Transverse colon (tissue), 1 donor: ENCODE results near the gene GLIS2.

Experiments
- EP300 ChIP-seq: sonication (generic); formaldehyde crosslinking; IDR thresholded peaks from one replicate; pipeline ENCODE4 v1.6.1; 2017; ENCODE audit warnings: antibody characterized with exemption, low read depth
- POLR2A ChIP-seq: fragments of 450-650 bp; IDR thresholded peaks from one replicate; pipeline ENCODE4 v1.6.1; 2016; ENCODE audit warnings: antibody characterized with exemption, mild to moderate bottlenecking, moderate library complexity

DNA sequence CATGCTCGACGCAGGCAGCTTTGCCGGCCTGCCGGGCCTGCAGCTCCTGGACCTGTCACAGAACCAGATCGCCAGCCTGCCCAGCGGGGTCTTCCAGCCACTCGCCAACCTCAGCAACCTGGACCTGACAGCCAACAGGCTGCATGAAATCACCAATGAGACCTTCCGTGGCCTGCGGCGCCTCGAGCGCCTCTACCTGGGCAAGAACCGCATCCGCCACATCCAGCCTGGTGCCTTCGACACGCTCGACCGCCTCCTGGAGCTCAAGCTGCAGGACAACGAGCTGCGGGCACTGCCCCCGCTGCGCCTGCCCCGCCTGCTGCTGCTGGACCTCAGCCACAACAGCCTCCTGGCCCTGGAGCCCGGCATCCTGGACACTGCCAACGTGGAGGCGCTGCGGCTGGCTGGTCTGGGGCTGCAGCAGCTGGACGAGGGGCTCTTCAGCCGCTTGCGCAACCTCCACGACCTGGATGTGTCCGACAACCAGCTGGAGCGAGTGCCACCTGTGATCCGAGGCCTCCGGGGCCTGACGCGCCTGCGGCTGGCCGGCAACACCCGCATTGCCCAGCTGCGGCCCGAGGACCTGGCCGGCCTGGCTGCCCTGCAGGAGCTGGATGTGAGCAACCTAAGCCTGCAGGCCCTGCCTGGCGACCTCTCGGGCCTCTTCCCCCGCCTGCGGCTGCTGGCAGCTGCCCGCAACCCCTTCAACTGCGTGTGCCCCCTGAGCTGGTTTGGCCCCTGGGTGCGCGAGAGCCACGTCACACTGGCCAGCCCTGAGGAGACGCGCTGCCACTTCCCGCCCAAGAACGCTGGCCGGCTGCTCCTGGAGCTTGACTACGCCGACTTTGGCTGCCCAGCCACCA, 65.4 kb downstream of the GLIS2 start:
- no peak for TF ChIP-seq POLR2A
- TF ChIP-seq EP300: no peak
